Adipose tissue (tissue), 3 donors: ENCODE results near the gene SIL1. TPM values are rescaled to one million over a fixed set of nuclear protein-coding genes. Genes with fewer than 3 reads are reported as not detected.

Source experiments
- H3K27ac ChIP-seq: one replicate; pipeline ENCODE4 v1.5.1; 2013; ENCODE audit warnings: low read depth, low read length
- WGBS, 3 donors: extraction: QIAGEN DNeasy Blood & Tissue Kit; methylation state at CpG; one replicate each; pipeline ENCODE4 v1.1.7; 2013; 5-methylcytosine and 5-hydroxymethylcytosine counted together
- polyA plus RNA-seq, 3 donors: library from polyadenylated mRNA; stranded (reverse); fragments of 200-250 nt; gene quantifications; one replicate each; pipeline ENCODE4 v1.2.3, GENCODE V29; 2013
- donor health status: healthy with polysubstance abuse.
- donor health status: Bipolar disorder and iron deficiency.
- donor health status: healthy.

SIL1 gene
- polyA plus RNA-seq, 3 donors, result 31.5 to 65.9 (median 47.5) TPM

DNA sequence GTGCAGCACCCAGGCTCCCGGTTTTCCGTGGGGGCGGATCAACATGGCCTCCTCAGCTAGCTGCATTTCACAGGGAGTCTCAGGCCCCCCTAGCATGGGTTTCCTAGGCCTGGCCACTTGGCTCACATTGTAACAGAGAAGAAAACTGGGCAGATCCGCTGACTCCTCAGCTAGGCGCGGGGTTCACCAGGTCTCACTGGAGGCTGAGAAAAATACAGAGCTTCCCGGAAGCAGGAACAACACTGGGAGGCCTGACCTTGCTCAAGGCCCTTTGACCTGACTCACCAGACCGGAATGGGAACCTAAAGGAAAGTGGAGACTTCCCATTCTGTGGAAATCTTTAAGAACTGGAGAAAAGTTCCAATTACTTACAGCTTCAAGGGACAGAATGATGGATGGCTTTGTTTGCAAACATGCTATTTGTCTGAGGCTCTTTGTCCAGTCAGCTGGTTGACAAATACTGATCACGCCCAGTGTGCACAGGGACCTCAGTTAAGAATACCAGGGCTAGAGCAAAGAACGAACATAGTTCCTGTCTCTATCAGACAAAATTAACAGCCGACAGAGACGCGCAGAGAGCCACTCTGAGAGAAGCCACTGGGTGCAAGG, 234.3 kb downstream of the SIL1 start:
- no peak overlapping the region for H3K27ac ChIP-seq
- 58 to 86% (median 79%) methylated on average over 13 of the region's 13 CpGs for WGBS, 3 donors

DNA sequence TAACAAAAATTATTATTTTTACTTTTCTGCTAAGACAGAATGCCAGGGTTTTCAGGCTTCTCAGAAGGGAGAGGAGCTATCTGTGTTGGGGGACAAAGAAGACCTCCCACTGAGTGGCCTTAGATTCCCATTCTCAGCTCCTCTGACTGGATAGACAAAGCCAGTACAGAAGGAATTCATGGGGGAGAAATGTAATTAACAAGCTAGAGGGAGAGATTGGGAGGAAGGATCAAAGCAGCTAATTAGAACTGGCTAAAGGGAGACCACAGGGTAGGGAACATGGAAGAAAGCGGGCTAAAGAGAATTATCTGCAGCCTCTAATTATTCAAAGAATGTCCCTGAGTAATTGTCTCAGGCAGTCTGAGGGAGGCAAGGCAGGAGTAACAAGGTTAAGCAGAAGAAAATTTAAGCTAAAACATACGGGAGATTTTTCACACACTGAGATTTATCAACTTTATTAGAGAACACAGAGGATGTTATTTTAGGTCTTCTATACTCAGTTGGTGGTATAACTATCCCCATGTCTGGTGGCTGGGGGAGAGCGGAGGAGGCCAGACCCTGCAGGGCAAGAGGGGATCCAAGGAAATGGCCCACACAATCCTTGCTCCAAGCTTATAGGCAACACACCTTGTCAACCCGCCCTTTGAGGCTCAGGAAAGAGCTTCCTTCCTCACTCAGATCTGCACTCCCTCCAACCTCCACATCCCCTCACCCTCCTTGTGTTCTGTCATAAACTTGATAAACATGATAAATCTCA, 235.4 kb downstream of the SIL1 start:
- WGBS, 3 donors, result 89 to 97% (median 95%) methylated on average over 4 of the region's 4 CpGs
- no peak overlapping the region for H3K27ac ChIP-seq

DNA sequence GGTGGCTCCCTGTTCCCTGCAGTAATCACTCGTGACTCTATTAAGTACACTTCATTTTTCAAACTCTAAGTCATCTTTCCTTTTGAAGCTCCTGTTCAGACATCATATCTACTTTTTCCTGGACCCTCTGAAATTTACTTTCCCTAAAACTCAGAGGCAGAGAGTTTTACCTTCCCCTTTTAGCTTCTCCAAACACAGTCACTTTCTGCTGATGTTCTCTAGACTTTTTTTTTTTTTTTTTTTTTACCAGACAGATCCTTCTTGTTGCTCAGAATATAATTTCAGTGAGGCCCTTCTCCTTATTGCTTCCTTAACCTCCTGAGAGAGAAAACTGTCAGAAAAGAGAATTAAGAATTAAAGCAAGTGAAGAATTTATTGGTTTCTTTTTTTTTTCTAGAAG, 236.4 kb downstream of the SIL1 start:
- 88 to 96% (median 92%) methylated on average over 1 of the region's 1 CpG for WGBS, 3 donors
- no peak overlapping the region for H3K27ac ChIP-seq

DNA sequence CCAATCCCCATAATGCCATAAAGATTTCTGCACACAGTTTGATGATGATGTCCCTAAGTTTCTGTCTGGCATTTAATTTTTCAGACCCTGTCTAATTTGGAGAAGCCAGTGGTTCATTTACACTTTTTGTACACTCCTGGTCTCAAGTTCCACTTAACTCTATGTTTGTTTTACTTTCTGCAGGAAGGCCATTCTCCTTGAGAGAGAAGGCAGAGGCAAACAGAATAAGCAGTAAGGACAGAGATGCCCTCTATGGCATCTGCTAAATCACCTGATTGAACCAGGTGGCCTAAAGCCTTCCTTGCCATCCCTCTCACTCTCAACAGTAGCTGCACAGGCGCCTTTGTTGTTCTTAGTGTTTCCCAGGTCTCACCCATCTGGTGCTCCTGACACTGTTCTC, 236.9 kb downstream of the SIL1 start:
- WGBS, 3 donors, result 90 to 95% (median 94%) methylated on average over 1 of the region's 1 CpG
- H3K27ac ChIP-seq, result no peak overlapping the region

DNA sequence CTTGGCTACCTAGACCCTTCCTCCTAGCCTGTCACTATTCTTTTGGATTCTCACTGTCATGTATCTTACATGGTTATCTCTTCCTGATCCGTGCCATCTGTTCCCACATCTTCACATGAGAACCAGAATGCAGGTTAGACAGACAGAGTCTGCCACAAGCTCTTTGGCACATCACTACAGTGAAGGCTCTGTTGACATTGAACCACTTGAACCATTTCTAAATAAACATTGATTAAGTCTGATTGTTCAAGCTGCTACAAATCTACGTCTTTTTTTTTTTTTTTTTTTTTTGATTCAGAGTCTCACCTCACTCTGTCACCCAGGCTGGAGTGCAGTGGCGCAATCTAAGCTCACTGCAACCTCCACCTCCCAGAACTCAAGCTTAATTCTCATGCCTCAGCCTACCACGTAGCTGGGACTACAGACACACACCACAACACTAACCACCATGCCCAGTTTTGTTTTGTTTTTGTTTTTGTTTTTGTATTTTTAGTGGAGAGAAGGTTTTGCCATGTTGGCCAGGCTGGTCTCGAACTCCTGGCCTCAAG, 237.9 kb downstream of the SIL1 start:
- H3K27ac ChIP-seq, result no peak overlapping the region

DNA sequence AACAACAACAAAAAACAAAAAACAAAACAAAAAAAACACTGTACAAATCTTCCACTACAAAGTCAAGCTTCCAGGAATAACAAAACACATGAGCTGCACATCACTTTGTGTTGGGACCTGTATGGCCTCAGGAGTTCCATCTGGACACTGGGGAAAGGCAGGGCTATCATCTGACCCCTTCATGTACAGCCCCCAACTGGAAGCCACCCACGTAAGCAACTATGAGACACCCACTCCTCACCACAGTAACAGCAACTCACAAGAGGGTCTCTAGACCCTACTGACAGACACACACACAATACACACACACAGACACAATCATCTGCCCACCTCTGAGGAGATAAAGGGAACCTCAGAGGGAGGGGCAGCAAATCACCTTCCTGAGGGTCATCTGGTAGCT, 241.4 kb downstream of the SIL1 start:
- H3K27ac ChIP-seq, result no peak overlapping the region
- WGBS, 3 donors, result 90 to 97% (median 95%) methylated on average over 1 of the region's 1 CpG

More for the DNA sequence above, 237.9 kb downstream of the SIL1 start:
- WGBS, 3 donors, result 75 to 92% (median 91%) methylated on average over 5 of the region's 5 CpGs

DNA sequence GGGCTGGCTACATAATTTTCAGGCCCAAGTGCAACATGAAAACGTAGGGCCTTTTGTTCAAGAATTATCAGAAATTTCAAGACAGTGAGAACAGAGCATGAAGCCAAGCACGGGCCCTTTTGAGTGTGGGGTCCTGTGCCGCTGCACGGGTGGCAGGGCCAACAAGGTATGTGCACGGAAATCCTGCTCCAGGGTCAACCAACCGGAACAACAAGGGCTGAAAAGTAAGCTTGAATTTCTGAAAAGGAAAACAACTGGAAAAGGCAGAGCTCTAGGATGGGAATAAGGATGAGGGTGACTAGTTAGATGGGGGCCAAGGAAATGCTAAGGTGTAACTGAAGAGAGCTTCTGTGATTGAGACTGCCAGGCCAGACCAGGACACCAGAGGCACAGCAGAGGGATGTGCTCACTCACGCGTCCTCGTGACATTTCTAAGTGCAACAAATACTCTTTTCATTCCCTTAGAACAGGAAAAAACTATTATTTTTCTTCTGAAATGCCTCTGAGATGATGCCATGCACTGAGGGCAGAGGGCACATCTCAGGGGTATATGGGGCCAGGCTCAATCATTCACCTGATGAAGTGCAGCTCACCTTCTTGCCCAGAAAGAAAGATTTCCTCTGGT, 242.4 kb downstream of the SIL1 start:
- 80 to 82% (median 82%) methylated on average over 9 of the region's 9 CpGs for WGBS, 3 donors
- H3K27ac ChIP-seq, result no peak overlapping the region

DNA sequence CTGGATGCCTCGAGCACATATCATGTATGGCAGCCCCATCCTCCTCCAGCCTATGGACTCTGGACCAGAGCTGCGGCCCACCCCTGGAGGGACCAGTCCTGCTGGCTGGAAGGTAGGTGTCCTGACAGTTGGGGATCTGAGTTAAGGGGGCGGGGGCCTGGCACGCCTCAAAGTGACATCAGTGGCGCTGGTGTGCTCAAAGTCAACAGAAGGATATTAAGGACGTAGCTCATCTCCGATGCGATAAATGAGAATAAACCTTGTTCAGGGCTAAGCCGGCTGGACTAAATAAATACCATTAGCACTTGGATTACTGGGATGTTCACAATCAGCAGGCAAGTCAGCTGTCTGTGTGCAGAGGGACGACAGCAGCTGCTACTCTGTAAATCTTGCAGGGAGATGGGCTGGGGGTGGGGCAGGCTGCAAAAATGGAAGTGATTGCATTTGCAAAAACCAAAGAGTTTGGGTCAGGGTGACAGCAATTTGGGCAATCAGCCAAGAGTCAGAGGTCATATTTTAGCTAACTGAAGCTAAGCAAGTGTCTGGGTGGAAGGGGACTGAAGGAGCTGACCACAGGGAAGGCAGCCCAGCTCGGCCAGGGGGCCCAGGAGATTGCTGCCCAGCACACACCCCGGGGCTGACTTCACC, 243.0 kb downstream of the SIL1 start:
- no peak overlapping the region for H3K27ac ChIP-seq
- 70 to 73% (median 72%) methylated on average over 12 of the region's 12 CpGs for WGBS, 3 donors

DNA sequence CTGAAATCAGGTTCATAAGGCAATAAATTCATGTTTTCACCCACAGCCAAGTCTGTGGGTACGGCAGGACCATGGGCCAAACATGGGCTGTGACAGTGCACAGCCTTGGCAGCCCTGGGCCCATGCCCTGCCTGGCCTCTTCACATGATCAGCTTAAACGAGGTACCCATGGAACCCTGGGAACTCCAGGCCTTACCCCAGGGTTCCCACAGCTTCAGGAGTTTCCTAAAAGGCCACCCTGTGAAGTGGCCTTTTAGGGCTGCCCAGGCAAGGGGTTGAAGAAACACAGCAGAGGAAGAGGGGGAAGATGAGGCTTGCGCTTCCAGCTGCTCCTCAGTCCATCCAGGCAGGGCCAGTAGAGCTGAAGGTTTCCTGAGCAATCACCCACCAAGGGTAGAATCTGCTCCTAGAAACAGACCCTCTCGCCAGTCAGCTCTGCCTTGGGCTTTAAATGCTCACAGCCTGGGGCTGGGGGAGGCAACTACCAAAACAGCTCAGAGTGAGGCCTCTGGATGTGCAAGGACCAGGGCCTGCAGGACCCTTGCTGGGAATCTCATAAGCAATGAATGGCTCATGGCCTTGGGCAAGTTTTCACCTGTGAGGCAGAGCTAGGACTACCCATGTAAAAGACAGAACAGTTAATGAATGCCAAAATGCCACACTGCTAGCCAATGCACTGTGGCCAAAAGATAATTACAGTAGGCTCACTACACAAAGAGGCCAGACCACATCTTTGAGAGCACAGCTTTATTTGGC, 243.7 kb downstream of the SIL1 start:
- no peak overlapping the region for H3K27ac ChIP-seq
- WGBS, 3 donors, result 81 to 83% (median 82%) methylated on average over 4 of the region's 4 CpGs

DNA sequence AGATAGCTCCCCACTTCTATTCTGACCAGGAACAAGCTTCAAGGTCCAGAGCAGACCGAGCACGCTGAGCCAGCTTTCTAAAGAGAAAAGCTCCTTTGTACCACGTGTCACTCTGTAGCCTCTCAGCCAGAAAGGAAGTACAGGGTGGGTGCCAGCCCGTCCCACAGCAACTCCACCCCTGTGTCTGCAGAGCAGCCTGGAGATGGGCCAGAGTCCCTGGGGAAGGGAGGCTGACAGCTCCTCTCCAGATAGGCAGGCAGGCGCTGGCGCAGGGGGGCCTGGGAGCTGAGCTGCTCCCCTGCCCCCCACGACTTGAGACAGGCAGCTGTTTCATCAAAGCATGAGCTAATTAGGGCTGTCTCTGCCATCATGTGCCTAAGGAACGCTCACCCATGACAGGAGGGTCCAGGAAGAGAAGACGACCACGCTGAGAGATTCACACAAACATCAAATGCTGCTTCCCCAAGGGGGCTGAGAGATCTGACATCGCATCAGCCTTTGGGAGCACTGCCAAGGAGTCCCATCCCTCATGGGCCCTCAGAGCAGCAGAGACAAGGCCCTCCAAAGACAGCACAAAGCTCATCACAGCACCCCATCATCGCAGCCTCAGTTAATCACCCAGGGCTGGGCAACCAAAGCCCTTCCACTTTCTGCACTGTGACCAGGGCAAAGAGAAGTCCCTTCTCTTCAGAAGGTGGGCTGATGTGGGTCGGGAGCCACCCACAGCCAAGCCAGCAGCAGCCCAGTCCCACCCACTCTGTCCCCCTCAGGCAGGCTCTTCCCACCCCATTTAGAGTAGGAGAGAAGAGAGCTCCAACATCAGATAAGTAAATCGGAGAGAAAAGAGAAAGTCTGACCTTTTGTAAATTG, 244.5 kb downstream of the SIL1 start:
- WGBS, 3 donors, result 29 to 33% (median 31%) methylated on average over 14 of the region's 14 CpGs
- H3K27ac ChIP-seq, result no peak overlapping the region

DNA sequence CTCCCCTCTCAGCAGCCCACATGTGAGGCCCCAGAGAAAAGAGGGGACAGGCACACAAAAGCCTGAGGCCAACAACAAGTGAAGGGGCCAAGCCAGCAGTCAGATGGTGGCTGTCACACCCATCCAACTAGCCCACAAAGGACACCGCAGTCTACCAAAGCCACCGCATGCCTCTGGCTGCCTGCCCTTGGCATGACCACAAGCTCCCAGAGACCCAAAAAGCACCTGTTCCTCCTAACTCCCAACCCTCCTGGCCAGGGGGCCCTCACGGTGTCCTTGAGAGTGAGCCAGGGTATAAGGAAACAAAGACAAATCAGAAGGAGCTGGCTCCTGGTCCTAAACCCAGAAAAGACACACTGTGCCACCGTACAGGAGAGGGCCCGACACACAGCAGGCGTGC, 245.2 kb downstream of the SIL1 start:
- no peak overlapping the region for H3K27ac ChIP-seq
- 8 to 37% (median 27%) methylated on average over 6 of the region's 6 CpGs for WGBS, 3 donors

DNA sequence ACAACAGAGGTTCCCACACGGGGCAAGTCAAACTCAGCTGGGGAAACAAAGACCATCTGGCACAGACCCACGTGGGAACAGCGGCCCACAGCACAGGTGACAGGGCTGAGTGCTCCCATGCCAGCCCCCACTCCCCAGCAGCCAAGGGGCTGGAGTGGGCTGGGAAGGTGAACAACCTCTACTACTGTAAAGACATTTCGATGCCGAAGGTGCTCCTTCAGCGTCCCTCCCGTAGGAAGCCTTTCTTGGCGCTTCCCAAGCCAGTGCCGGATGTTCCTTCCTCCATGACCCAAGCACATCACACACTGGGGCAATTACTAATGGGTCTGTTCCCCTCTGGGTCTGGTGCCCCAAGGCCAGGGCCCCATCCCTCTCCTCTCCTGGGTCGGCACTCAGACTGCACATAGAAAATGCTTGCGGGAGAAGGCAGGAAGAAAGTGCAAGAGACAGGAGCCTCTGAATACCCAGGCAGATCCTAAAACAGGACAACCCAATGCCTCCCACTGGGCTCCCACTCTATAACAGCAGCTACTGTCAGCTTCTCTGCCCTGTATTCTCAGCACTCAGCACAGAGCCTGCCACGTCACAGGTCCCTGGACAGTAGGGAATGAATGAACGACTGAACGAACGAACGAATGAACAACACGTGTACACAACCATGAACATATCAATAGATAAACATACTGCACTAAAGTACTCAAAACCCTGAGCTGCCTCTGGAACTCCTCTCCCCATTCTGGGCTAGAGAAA, 246.0 kb downstream of the SIL1 start:
- H3K27ac ChIP-seq, result no peak overlapping the region
- WGBS, 3 donors, result 64 to 91% (median 86%) methylated on average over 17 of the region's 17 CpGs

DNA sequence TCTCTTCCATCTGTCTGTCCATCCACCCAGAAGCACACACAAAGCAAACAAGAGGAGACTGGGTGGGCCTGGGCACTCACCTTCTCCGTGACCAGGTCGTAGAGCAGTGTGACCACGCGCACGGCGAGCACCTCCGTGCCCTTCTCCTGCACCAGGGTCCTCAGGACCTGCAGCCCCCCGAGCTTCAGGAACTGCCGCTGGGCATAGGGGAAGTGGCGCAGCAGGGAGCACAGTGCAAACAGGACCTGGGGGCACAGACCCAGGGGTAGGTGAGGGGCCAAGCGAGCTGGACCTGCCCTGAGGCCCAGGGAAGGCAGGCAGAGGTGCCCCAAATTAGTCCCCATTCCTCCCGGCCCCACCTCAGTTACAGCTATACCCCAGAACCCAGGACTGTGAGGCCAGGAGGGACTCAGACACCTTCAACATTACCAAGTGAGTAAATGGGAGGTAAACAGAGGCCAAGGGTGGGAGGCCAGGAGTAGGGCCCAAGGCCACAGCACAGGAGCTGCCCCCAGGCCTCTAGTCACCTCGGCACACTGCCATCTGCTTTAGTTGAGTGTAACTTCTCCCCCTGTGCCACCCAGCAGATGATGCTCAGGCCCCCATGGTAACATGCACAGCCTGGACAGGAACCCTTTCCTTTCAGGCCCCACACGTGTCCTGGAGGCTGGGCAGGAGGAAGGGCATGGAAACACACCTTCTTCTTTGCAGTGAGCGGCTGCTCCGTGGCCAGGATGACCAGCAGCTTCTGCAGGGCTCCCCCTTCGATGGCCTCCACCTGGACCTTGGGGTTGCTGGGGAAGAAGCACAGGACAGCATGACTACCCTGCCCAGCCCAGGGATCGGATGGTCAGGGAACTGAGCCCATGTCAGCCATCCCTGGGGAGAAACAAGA, 246.8 kb downstream of the SIL1 start:
- no peak overlapping the region for H3K27ac ChIP-seq
- 88 to 96% (median 95%) methylated on average over 18 of the region's 18 CpGs for WGBS, 3 donors

DNA sequence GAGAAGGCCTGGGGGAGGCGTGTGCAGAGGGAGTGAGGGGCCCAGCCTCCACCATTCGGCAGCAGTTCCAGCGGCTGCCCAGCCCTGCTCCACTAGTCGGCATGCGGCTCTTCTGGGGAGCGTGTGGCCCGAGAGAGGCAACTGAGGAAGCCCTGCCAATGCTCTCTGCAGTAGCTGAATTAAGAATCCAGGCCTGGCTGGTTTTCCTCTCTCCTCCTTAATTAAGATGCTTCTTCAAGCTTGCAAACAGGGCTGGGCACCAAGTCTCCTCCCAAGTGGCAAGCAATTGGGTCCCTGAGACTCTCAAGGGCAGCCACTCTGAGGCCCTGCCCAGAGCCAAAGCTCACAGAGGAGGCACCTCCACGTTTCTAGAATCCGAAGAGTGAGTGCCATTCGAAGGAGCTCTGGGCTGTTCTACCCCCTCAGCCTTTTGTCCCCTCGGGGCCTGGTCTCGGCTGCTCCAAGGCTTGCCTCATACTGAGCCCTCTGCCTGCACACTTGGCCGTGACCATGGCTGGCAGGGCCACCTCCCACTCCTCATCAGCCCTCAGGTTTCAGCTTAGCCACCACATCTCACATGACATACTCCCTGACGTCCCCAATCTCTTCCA, 247.6 kb downstream of the SIL1 start:
- no peak overlapping the region for H3K27ac ChIP-seq

DNA sequence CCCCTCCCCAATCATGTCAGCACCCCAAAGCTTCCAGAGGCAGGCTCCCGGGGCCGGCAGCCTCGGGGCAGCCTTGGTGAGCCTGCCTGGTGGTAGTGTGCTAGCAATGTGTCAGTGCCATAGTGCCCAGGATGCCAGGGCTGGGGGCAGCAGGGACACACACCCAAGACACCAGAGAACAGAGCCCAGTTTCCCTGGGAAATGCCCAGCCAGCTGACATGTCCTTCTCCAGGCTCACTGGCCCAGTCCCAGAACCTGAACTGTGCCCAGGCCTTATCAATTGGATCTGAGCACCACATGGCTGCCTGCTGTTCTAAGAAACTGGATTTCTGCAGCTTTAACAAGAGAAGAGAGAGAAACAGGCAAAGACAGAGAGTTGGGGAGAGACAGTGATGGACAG, 248.2 kb downstream of the SIL1 start:
- WGBS, 3 donors, result 53 to 96% (median 89%) methylated on average over 3 of the region's 3 CpGs
- no peak overlapping the region for H3K27ac ChIP-seq

More for the DNA sequence above, 247.6 kb downstream of the SIL1 start:
- WGBS, 3 donors, result 57 to 83% (median 79%) methylated on average over 14 of the region's 14 CpGs
